ENCODE data around the gene SCLT1.

GRCh38 chr4:128871948-128872347 is 221.4 kb downstream of the SCLT1 start:
- TF ChIP-seq POLR2A (IDR thresholded peaks at IDR 0.05) = no peak
- TF ChIP-seq CTCF (IDR thresholded peaks at IDR 0.05) = no peak

All from body of pancreas (tissue), 4 donors.